ENCODE measurements around the gene CDKN2AIP.
"Not testable (repeated sequence)": the region's sequence is repeated elsewhere in the genome, so short reads cannot be mapped to it uniquely, and the experiment has no call there.

Gene CDKN2AIP

DNA sequence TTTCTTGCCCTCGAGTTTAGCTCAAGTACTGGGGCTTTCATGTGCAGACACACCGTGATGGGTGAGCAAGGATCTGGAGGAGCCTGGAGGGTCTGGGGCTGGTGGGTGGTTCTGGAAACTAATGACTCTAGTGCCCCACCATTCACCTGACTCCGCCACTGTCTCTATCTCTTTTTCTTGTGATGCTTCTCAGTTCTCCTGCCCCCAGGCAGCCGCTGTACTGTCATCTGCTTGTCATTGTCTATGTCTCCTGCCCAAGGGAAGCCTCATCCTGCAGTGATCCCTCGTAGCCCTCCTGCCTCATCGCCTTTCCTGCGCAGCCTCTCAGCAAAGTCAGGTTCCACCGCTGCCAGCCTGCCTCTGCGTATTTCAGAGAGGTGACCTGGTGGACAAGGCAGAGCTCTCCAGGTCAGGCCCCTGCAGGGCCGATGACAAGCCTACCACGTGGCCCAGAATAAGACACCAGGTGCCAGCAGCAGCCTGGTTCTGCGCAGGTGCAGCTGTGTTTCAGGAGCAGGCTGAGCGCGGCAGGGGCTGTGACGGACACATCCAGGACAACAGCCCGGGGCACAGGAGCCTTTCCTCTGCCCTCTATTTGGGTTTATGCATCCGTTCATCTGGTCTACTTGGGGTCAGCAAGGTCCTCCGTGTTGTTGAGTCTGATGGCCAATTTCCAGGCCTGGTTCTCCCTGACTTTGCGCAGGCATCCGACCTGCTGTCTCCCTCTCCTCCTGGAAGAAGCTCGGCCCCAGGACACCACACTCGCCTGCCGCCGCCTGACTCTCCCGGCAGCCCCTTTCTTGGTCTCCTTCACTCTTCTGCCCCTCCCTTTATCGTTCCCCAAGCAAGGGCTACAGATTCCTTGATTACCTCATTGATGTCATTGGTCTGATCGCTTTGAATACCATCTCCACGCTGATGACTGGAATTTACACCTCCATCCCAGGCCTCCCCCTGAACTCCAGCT, 30.9 kb upstream of the CDKN2AIP start:
- DNase-seq, result no peak

DNA sequence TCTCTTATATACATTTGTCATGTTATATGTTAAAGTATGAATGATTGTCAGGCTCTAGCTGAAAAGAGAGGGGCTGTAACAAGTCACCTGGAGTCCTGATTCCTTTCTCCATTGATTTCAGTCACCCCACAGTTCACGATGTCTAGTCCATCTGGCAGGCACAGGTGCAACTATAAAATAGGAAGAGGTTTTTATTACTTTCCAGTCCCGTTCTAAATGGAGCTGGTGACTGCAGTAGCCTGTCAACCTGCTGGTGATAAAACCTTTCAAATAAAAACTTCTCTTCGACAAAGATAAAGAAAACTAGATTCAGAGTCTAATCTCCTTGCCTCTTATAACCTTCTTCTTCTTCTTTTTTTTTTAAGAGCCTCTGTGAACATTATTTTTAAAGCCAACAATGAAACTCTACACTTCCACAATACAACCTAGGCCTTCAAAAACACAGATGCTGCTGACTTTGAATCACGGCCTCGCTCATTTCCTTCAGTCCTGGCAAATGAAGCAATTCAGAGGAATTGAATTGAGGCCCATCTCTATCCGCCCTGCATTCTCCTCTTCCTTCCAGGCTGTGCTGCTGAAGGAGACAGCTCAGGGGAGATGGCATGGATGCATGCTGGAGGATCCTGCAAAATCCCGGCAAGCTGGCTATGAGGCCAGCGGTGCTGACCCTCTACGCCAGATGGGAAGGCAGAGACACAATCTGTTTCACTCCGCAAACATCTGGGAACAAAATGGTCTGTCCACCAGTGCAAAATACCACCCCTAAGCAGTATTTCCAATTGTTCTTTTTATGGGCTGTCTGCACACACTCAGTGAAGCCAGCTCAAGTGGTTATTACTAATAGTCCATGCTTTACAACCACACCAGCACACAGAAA, 27.3 kb upstream of the CDKN2AIP start:
- DNase-seq, result peak; percentile 39

GRCh38 chr4:183422962-183423631, 21.3 kb upstream of the CDKN2AIP start:
- no peak for DNase-seq

GRCh38 chr4:183424109-183424744, 20.2 kb upstream of the CDKN2AIP start:
- DNase-seq, result no peak

GRCh38 chr4:183426507-183426906, 17.9 kb upstream of the CDKN2AIP start:
- DNase-seq, result no peak

DNA sequence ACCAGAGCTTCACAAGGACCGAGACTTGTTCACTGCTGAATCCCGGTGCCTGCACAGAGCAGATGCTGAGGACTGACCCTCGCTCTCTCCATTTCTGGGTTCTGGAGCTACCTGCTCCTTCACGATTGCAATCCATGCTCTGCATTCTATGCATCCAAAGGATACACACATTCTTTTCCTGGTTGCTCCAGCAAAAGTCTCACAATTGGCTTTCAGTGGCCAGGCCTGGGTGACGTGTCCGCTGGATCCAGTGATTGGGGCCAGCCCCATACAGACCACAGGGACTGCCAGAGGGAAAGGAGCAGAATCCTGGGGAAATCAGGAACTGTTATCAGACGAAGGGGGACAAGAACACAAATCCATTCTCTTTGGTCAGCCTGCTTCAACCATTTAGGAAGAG, 14.9 kb upstream of the CDKN2AIP start:
- no peak for DNase-seq

- DNase-seq, result no peak
Measured at GRCh38 chr4:183430317-183430993, 14.0 kb upstream of the CDKN2AIP start.

- DNase-seq, result no peak
Measured at GRCh38 chr4:183430994-183431347, 13.5 kb upstream of the CDKN2AIP start.

DNA sequence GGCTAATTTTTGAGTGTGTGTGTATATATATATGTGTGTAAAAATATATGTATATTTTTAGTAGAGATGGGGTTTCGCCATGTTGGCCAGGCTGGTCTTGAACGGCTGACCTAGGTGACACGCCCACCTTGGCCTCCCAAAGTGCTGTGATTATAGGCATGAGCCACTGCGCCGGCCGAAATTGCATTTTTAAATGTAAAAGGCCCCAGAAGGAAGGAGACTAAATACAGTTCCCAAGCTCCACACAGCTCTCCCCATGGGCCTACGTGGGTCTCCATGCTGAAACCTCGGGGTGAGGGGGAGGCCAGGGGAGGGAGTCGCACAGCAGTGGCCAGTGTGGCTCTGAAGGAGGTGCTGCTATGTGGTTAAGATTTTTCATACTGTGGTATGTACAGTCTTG, 12.8 kb upstream of the CDKN2AIP start:
- DNase-seq, result no peak

DNA sequence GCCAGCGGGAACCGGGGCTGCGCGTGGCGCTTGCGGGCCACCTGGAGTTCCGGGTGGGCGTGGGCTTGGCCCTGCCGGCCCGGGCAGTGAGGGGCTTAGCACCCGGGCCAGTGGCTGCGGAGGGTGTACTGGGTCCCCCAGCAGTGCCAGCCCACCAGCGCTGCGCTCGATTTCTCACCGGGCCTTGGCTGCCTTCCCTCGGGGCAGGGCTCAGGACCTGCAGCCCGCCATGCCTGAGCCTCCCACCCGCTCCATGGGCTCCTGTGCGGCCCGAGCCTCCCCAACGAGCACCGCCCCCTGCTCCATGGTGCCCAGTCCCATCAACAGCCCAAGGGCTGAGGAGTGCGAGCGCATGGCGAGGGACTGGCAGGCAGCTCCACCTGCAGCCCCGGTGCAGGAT, 11.3 kb upstream of the CDKN2AIP start:
- DNase-seq, result not testable (repeated sequence)

- no peak for DNase-seq
Measured at GRCh38 chr4:183434264-183434663, 10.2 kb upstream of the CDKN2AIP start.

- peak; percentile 81 for DNase-seq
Measured at GRCh38 chr4:183434666-183435190, 9.7 kb upstream of the CDKN2AIP start.

GRCh38 chr4:183435803-183436202, 8.6 kb upstream of the CDKN2AIP start:
- peak; percentile 41 for DNase-seq

DNA sequence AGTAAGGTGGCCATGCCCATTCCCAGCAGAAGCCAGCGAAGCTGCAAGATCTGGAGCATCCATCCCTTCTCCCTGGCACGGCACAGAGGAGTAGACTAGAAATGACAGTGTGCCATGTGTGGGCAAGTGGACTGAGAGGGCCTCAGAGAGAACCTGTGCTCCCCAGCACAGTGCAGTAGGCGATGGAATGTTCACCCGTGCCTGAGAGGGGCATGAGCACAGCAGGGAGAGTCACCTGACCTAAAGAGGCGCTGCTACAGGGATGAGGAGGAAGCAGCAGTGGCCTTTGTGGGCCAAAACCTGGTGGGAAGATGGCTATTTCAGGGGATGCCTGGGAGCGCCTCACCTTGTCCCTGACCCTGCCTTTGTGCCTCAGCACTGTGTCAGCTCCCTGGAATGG, 8.0 kb upstream of the CDKN2AIP start:
- DNase-seq, result no peak

DNA sequence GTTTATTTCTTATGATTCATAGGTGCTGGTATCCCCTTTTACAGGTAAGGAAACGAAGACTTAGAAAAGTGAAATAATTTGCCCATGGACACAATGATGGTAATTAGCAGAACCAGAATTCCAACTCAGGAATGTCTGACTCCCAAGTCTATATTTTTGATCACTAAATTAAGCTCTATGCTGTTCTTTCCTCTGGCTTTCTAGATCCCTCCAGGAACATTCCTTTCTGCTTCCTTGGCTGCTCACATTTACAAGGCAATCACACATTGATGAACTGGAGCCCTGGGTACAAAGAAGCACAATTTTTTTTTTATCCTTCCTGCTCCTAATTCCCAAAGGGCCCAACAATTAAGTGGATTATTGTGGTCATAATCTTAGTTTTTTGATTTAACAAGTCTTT, 7.0 kb upstream of the CDKN2AIP start:
- no peak for DNase-seq

GRCh38 chr4:183438458-183439113, 5.8 kb upstream of the CDKN2AIP start:
- DNase-seq, result no peak

DNA sequence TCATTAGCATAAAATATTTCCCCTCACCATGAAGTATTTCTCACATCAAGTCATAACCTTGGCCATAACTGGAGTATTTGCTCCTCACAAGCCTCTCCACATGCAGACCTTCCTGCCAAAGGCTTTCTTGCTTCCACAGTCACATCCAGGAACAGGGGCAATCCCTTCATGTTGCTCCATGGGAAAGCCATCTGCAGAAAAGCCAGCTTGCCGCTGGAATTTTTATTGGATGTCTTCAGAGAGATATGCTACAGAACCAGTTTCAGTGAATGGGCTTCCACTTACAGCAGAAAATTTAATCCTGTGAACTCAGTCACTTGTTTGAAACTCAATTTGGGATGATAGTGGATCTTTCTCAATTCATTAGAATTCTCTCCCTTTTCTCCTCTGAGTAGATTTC, 3.2 kb upstream of the CDKN2AIP start:
- DNase-seq, result no peak

GRCh38 chr4:183443655-183444213, 702 bp upstream of the CDKN2AIP start:
- no peak for DNase-seq

DNA sequence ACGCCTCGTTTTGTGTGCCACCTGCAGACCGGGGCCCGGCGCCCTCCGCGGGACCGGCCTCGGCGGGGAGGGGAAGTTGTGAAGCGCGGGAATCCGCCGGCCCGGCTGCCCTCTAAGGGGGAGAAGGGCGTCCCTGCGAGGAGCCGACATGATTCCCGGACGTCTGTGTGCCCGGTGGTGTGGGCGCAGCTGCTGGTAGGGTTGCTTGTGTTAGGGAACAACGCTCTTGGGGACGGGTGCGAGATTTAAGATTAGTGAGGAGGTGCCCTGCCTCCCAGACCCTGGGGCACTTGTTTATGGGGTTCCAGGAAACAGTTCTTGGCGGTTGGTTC, 627 bp downstream of the CDKN2AIP start:
- DNase-seq, result no peak

- no peak for DNase-seq
Measured at GRCh38 chr4:183447646-183448045, 3.2 kb downstream of the CDKN2AIP start.

DNA sequence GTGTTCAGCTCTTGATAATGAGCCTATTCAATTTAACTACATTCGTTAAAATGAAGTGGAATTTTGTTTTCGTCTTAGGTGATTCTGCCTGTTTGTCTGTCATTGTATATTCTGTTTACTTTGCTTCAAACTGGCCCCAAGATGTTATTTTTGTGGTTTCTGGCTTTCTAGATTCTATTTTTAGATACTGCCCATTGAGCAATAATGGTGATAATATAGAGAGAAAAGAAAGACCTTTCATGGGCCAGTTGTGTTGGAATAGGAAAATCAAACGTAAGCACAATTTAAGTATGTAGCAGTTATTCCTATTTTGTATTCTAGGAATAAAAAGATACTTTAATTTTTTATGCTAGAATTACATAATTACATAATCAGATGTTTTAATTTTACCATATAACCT, 4.0 kb downstream of the CDKN2AIP start:
- no peak for DNase-seq
